Endothelial cell of umbilical vein (primary cell): ENCODE results near the gene DISP2. TPM values are rescaled to one million over a fixed set of nuclear protein-coding genes. Genes with fewer than 3 reads are reported as not detected.

Experiments
- BruUV-seq: library from RNA; stranded (reverse); fragments of 400-500 nt; replicated peaks from 2 replicates; lab custom pipeline; 2021; lab: Mats Ljungman, UMichigan
- CTCF ChIA-PET: fragments of 300-600, 350-600 bp; sonication (Branson Sonifier 250); formaldehyde crosslinking; loops from one replicate; lab custom pipeline; 2021; ENCODE audit warnings: antibody characterized with exemption, inconsistent platforms; lab: Charles Lee
- POLR2A ChIA-PET: fragments of 300-600, 350-600 bp; sonication (Branson Sonifier 250); formaldehyde crosslinking; loops from one replicate; lab custom pipeline; 2021; ENCODE audit warnings: antibody characterized with exemption, inconsistent platforms; lab: Charles Lee
- DNase-seq: peaks from one replicate; pipeline ENCODE4 v3.0.0-alpha.2; 2011; ENCODE audit warnings: low read depth, low spot score
- FAIRE-seq: peaks from 2 replicates; lab custom pipeline; 2011; peaks lifted over from hg19 to GRCh38; lab: Jason Lieb, UNC
- H2AFZ ChIP-seq: 2 replicates; pipeline ENCODE4 v1.6.0; 2012; ENCODE audit warnings: low read depth, low read length, control low read depth, inconsistent platforms
- H3K27ac ChIP-seq: 2 replicates; pipeline ENCODE4 v1.5.1; 2011; ENCODE audit warnings: low read depth, mild to moderate bottlenecking, control low read depth, low read length, moderate library complexity; ENCODE audit not compliant: insufficient read depth
- H3K27me3 ChIP-seq, 2 experiments: 2 replicates each; pipeline versions ENCODE4 v1.6.0 to v1.6.1; 2011; ENCODE audit warnings: low read length in 2 of 2, mixed read lengths in 1 of 2; ENCODE audit not compliant: control insufficient read depth in 2 of 2, insufficient read depth in 2 of 2
- H3K36me3 ChIP-seq, 2 experiments: 2 replicates in 1 of 2; 3 replicates in 1 of 2; pipeline ENCODE4 v1.5.1; 2011; ENCODE audit warnings: low read length in 2 of 2, mild to moderate bottlenecking in 1 of 2, moderate library complexity in 1 of 2; ENCODE audit not compliant: control insufficient read depth in 2 of 2, insufficient read depth in 2 of 2; ENCODE audit errors: extremely low read depth in 1 of 2
- H3K4me1 ChIP-seq: 3 replicates; pipeline ENCODE4 v1.5.1; 2011; ENCODE audit warnings: mild to moderate bottlenecking, low read length; ENCODE audit not compliant: control insufficient read depth, insufficient read depth; ENCODE audit errors: extremely low read depth
- H3K4me2 ChIP-seq: 2 replicates; pipeline ENCODE4 v1.6.1; 2011; ENCODE audit warnings: low read length, control low read depth, mixed read lengths; ENCODE audit not compliant: insufficient read depth
- H3K4me3 ChIP-seq, 3 experiments: fragments of 200-600 bp in 1 of 3; sonication (generic), shearing (Covaris generic) in 1 of 3; replicated peaks in 1 of 3; 2 replicates each; pipeline ENCODE4 v1.5.1; 2011 to 2016; ENCODE audit warnings: control low read depth in 3 of 3, low read length in 3 of 3, mild to moderate bottlenecking in 2 of 3, inconsistent platforms in 1 of 3, low read depth in 1 of 3, moderate library complexity in 1 of 3; ENCODE audit not compliant: insufficient read depth in 1 of 3
- H3K79me2 ChIP-seq: 2 replicates; pipeline ENCODE4 v1.6.0; 2012; ENCODE audit warnings: low read length, inconsistent platforms; ENCODE audit not compliant: control insufficient read depth, insufficient read depth
- H3K9ac ChIP-seq: replicated peaks from 2 replicates; pipeline ENCODE3; 2011; ENCODE audit warnings: low read length, control low read depth; ENCODE audit not compliant: insufficient read depth; ENCODE audit errors: extremely low read depth
- H3K9me1 ChIP-seq: replicated peaks from 3 replicates; pipeline ENCODE4 v1.6.0; 2011; ENCODE audit warnings: mild to moderate bottlenecking, low read length; ENCODE audit not compliant: control insufficient read depth, insufficient read depth; ENCODE audit errors: extremely low read depth
- H3K9me3 ChIP-seq: replicated peaks from 2 replicates; pipeline ENCODE4 v1.5.1; 2012; ENCODE audit warnings: low read length, inconsistent platforms; ENCODE audit not compliant: control insufficient read depth, insufficient read depth
- H4K20me1 ChIP-seq: replicated peaks from 2 replicates; pipeline ENCODE3; 2011; ENCODE audit warnings: mild to moderate bottlenecking, low read length; ENCODE audit not compliant: control insufficient read depth, insufficient read depth; ENCODE audit errors: extremely low read depth
- EZH2 ChIP-seq: IDR thresholded peaks from 2 replicates; pipeline ENCODE4 v1.6.1; 2012; ENCODE audit warnings: borderline replicate concordance, low read depth, mild to moderate bottlenecking, moderate library complexity, low read length, inconsistent platforms; ENCODE audit not compliant: severe bottlenecking
- GATA2 ChIP-seq: IDR thresholded peaks from 2 replicates; pipeline ENCODE4 v1.7.0; 2011; ENCODE audit warnings: low read depth, mild to moderate bottlenecking, moderate library complexity, mixed read lengths, low read length; ENCODE audit not compliant: insufficient read length, insufficient read depth
- dilution Hi-C: fragments of 300-500 bp; cut with MboI; formaldehyde crosslinking; loops from one replicate; pipeline ENCODE4 v1.15.0; 2019; ENCODE audit warnings: low sequenced_read_pairs; ENCODE audit not compliant: extremely low pct_ligation_motif_present
- intact Hi-C: fragments of 100-400 bp; cut with micrococcal nuclease; formaldehyde crosslinking; loops from one replicate; pipeline ENCODE4 v1.10.0; 2022
- polyA plus RNA-seq, 4 experiments: library from polyadenylated mRNA; depleted of rRNA in 3 of 4; stranded (reverse) in 3 of 4; unstranded in 1 of 4; fragments of >200 nt; gene quantifications; 2 replicates each; pipeline versions ENCODE4 v1.2.1 to v1.2.3, GENCODE V29; 2011 to 2012; ENCODE audit warnings: missing spikeins in 1 of 4
- total RNA-seq: library from RNA; stranded (reverse); gene quantifications from 2 replicates; pipeline ENCODE4 v1.2.3, GENCODE V29; 2021
- TF ChIP-seq, protein P1 (sequence below), 2 donors: IDR thresholded peaks; 1 replicate in 1 of 2; 2 replicates in 1 of 2; pipeline ENCODE4 v1.5.1; 2011; ENCODE audit warnings: low read length in 2 of 2, mild to moderate bottlenecking in 2 of 2, moderate library complexity in 2 of 2, control low read depth in 1 of 2, inconsistent platforms in 1 of 2, low read depth in 1 of 2; ENCODE audit not compliant: insufficient read depth in 1 of 2; ENCODE audit errors: extremely low read depth in 1 of 2

DISP2 gene
- total and polyA plus RNA-seq, 2 donors (not counting 3 experiments of a cell fraction or from before 2014, with no cell fraction given): 0.10 to 1.2 TPM

DNA sequence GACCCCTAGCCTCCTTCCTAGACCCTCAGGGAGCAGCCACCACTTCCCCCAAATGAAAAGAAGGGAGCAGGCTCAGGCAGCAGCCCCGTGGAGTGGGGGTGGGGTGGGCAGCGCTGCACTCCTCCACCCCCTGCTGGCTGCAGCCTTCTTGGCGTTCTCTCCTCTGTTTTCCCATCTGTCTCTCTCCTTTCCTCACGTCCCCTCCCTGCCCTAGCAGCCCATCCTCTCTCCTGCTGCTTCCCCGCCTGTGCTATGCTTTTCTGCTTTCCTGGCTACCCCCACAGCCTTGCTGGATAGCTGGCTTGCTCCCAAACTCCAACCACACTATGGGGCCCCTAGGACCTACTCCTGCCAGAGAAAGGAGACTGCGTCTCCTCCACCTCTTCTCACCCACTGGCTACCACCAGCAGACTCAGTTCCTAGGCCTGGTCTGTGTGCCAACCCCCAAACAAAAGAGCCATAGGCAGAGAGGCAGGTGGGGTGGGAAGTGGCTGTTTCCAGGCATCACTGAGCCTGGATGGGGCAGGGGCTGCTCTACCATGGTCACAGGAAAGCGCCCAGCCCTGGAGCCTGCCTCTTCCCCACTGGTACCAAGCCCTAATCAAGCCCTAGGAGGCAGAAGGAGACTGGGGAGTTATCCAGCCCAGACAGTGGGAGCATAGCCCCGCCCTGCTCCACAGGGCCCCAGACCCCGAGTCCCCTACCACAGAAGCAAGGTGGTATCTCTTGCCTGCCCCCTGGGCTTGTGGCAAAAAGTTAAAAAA lies 3.4 kb upstream of the DISP2 start:
- no peak overlapping the region for H3K27ac ChIP-seq
- ChIA-PET POLR2A (no interaction called here), CTCF (interaction anchor here (1.0 to 6.4 kb wide), 10 partner anchors 8 to 75 kb away, joined by 3 to 82 read pairs (median 6); partner anchors contain the start of genes CCDC9B, INAFM2 and IVD)
- intact Hi-C loops: no loop called here
- no peak overlapping the region for H3K9ac ChIP-seq
- no peak overlapping the region for H2AFZ ChIP-seq
- no peaks in the 10 kb centered on the region for H3K36me3 ChIP-seq
- H3K4me3 ChIP-seq: no peak overlapping the region
- peaks cover 9% of the 10 kb centered on the region in 2 experiments for H3K27me3 ChIP-seq
- DNase-seq (peak; percentile 33), FAIRE-seq (no peak)
- no peaks in the 10 kb centered on the region for H3K79me2 ChIP-seq
- H3K9me3 ChIP-seq: no peaks in the 10 kb centered on the region
- dilution Hi-C loops: no loop called here
- TF ChIP-seq GATA2: no peak
- no peak for TF ChIP-seq EZH2
- TF ChIP-seq, protein P1, sequence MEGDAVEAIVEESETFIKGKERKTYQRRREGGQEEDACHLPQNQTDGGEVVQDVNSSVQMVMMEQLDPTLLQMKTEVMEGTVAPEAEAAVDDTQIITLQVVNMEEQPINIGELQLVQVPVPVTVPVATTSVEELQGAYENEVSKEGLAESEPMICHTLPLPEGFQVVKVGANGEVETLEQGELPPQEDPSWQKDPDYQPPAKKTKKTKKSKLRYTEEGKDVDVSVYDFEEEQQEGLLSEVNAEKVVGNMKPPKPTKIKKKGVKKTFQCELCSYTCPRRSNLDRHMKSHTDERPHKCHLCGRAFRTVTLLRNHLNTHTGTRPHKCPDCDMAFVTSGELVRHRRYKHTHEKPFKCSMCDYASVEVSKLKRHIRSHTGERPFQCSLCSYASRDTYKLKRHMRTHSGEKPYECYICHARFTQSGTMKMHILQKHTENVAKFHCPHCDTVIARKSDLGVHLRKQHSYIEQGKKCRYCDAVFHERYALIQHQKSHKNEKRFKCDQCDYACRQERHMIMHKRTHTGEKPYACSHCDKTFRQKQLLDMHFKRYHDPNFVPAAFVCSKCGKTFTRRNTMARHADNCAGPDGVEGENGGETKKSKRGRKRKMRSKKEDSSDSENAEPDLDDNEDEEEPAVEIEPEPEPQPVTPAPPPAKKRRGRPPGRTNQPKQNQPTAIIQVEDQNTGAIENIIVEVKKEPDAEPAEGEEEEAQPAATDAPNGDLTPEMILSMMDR (IDR thresholded peaks at IDR 0.05; ENCODE audit: extremely low read depth in 1 of 2, insufficient read depth in 1 of 2, low read depth in 1 of 2, low read length in 2 of 2): peak; percentile 43 to 85
- BruUV-seq: no TSS peak
- H4K20me1 ChIP-seq: no peaks in the 10 kb centered on the region
- H3K9me1 ChIP-seq: no peaks in the 10 kb centered on the region
- no peak overlapping the region for H3K4me2 ChIP-seq
- peaks cover 8% of the 10 kb centered on the region for H3K4me1 ChIP-seq
